Transverse colon (tissue), 4 donors: ENCODE measurements around the gene DPYSL5. TPM values are rescaled to one million over a fixed set of nuclear protein-coding genes. Genes with fewer than 3 reads are reported as not detected.

ENCODE experiments used
- DNase-seq: peaks from one replicate; pipeline ENCODE4 v3.0.0-alpha.2; 2019
- H3K27ac ChIP-seq, 4 donors: fragments of 200-600 bp; sonication (generic); 2 replicates each; pipeline ENCODE4 v1.5.1; 2016 to 2018; ENCODE audit warnings: inconsistent platforms in 4 of 4
- H3K27me3 ChIP-seq: fragments of 200-600 bp; sonication (generic); 2 replicates; pipeline ENCODE4 v1.5.1; 2017; ENCODE audit warnings: inconsistent platforms
- H3K36me3 ChIP-seq, 4 donors: fragments of 200-600 bp; sonication (generic); 2 replicates each; pipeline ENCODE4 v1.5.1; 2017 to 2019; ENCODE audit warnings: inconsistent platforms in 4 of 4
- H3K4me1 ChIP-seq, 4 donors: fragments of 200-600 bp; sonication (generic); 2 replicates each; pipeline ENCODE4 v1.5.1; 2017 to 2020; ENCODE audit warnings: inconsistent platforms in 4 of 4
- H3K4me3 ChIP-seq, 4 donors: fragments of 200-600 bp; sonication (generic); 1 replicate in 1 of 4; 2 replicates in 3 of 4; pipeline versions ENCODE4 v1.5.1 to v1.6.1; 2017 to 2019; ENCODE audit warnings: inconsistent platforms in 4 of 4
- H3K9me3 ChIP-seq, 2 donors: fragments of 200-600 bp; sonication (generic); 2 replicates each; pipeline ENCODE4 v1.5.1; 2017 to 2019; ENCODE audit warnings: inconsistent platforms in 2 of 2
- EP300 ChIP-seq: sonication (generic); formaldehyde crosslinking; IDR thresholded peaks from one replicate; pipeline ENCODE4 v1.6.1; 2017; ENCODE audit warnings: antibody characterized with exemption, low read depth
- POLR2A ChIP-seq: fragments of 450-650 bp; IDR thresholded peaks from one replicate; pipeline ENCODE4 v1.6.1; 2016; ENCODE audit warnings: antibody characterized with exemption, mild to moderate bottlenecking, moderate library complexity
- POLR2AphosphoS5 ChIP-seq, 3 donors: sonication (generic); formaldehyde crosslinking; IDR thresholded peaks; one replicate each; pipeline ENCODE4 v1.6.1; 2016; ENCODE audit warnings: antibody characterized with exemption in 3 of 3
- WGBS, 2 donors: methylation state at CpG; one replicate each; pipeline ENCODE4 v1.1.5; 2018; ENCODE audit warnings: low coverage in 1 of 2; 5-methylcytosine and 5-hydroxymethylcytosine counted together
- in situ Hi-C, 4 donors: fragments of 200-750 bp; cut with MboI; loops; one replicate each; pipeline versions ENCODE4 v1.15.0 to v1.15.1; 2017; ENCODE audit warnings: low sequenced_read_pairs in 3 of 4, low pct_ligation_motif_present in 1 of 4, low pct_unique_long_range_greater_than_20kb in 1 of 4
- intact Hi-C: fragments of 100-400 bp; cut with DNase I; formaldehyde crosslinking; loops from one replicate; pipeline ENCODE4 v1.15.1; 2023; ENCODE audit warnings: low total_unique reads
- total RNA-seq, 4 donors: library from RNA; depleted of rRNA; stranded (reverse); fragments of >200 nt; gene quantifications; one replicate each; pipeline ENCODE4 v1.1.0, GENCODE V29; 2016
- TF ChIP-seq, protein P1 (sequence below), 5 experiments: fragments of 200-600 bp in 3 of 5; fragments of 450-650 bp in 2 of 5; sonication (generic) in 3 of 5; IDR thresholded peaks; 1 replicate in 2 of 5; 2 replicates in 3 of 5; pipeline ENCODE4 v1.5.1; 2016 to 2017; ENCODE audit warnings: antibody characterized with exemption in 5 of 5, inconsistent platforms in 3 of 5, mild to moderate bottlenecking in 2 of 5, moderate library complexity in 1 of 5

The DPYSL5 gene
- total RNA-seq, 4 donors from 2014 or later, result 0.32 TPM; not detected in 3

GRCh38 chr2:26946841-26947784 is 99.2 kb downstream of the DPYSL5 start:
- no peak for TF ChIP-seq POLR2A
- no peak for TF ChIP-seq POLR2AphosphoS5 (IDR thresholded peaks at IDR 0.05)
- no peak for TF ChIP-seq EP300
- TF ChIP-seq, protein P1, sequence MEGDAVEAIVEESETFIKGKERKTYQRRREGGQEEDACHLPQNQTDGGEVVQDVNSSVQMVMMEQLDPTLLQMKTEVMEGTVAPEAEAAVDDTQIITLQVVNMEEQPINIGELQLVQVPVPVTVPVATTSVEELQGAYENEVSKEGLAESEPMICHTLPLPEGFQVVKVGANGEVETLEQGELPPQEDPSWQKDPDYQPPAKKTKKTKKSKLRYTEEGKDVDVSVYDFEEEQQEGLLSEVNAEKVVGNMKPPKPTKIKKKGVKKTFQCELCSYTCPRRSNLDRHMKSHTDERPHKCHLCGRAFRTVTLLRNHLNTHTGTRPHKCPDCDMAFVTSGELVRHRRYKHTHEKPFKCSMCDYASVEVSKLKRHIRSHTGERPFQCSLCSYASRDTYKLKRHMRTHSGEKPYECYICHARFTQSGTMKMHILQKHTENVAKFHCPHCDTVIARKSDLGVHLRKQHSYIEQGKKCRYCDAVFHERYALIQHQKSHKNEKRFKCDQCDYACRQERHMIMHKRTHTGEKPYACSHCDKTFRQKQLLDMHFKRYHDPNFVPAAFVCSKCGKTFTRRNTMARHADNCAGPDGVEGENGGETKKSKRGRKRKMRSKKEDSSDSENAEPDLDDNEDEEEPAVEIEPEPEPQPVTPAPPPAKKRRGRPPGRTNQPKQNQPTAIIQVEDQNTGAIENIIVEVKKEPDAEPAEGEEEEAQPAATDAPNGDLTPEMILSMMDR (IDR thresholded peaks at IDR 0.05), result no peak
- in situ Hi-C loops, result loop anchor here in 2 of 4 donors (10.0 kb wide), 1 partner anchor 102 kb away; the partner anchor contains the start of gene DPYSL5 (in 2 of the 2)
- peaks cover 28% of the 10 kb centered on the region for H3K27me3 ChIP-seq
- intact Hi-C loops, result no loop called here
- H3K27ac ChIP-seq, result no peak overlapping the region
- no peaks in the 10 kb centered on the region for H3K36me3 ChIP-seq
- peak; percentile 54 for DNase-seq
- H3K4me1 ChIP-seq, result peaks cover 0 to 8% (median 0%) of the 10 kb centered on the region in 4 donors
- WGBS, 2 donors, result 52% methylated on average over 34 of the region's 34 CpGs; no CpG with 5 or more reads in 1 of the 2 donors
- H3K9me3 ChIP-seq, result no peaks in the 10 kb centered on the region
- H3K4me3 ChIP-seq, result no peak overlapping the region

DNA sequence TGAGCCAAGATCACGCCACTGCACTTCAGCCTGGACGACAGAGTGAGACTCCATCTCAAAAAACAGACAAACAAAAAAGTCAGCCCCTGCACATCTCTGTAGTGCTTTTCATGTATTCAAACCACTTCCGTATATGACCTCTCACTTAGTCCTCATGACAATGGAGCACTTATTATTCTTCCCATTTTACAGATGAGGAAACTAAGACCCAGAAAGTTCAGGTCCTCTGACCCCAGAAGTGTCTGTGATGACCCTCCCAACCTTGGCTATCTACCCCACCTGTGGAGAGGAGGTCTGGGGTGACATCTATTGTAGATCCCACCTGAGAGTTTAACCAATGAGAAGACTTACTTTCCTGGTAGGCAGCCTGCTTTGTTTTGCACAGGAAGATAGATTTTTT is 100.9 kb downstream of the DPYSL5 start:
- TF ChIP-seq POLR2AphosphoS5 (IDR thresholded peaks at IDR 0.05) (no peak), EP300 (no peak), POLR2A (no peak)
- TF ChIP-seq, protein P1 (IDR thresholded peaks at IDR 0.05), result no peak
- DNase-seq, result no peak
- 83 to 93% methylated on average over 1 to 3 of the region's 3 CpGs for WGBS, 2 donors
- intact Hi-C loops, result no loop called here
- H3K27ac ChIP-seq, result no peak overlapping the region
- no peaks in the 10 kb centered on the region for H3K36me3 ChIP-seq
- in situ Hi-C loops, result loop anchor here in 2 of 4 donors (10.0 kb wide), 1 partner anchor 104 kb away; the partner anchor contains the start of gene DPYSL5 (in 2 of the 2)
- no peaks in the 10 kb centered on the region for H3K9me3 ChIP-seq
- peaks cover 20% of the 10 kb centered on the region for H3K27me3 ChIP-seq
- H3K4me1 ChIP-seq, result peaks cover 0 to 8% (median 0%) of the 10 kb centered on the region in 4 donors
- H3K4me3 ChIP-seq, result no peak overlapping the region

GRCh38 chr2:26950246-26950645 is 102.3 kb downstream of the DPYSL5 start:
- TF ChIP-seq POLR2AphosphoS5 (IDR thresholded peaks at IDR 0.05), result no peak
- TF ChIP-seq POLR2A, result no peak
- no peak for TF ChIP-seq EP300
- TF ChIP-seq, protein P1 (IDR thresholded peaks at IDR 0.05), result no peak
- intact Hi-C loops, result no loop called here
- no peaks in the 10 kb centered on the region for H3K36me3 ChIP-seq
- no peaks in the 10 kb centered on the region for H3K9me3 ChIP-seq
- DNase-seq, result no peak
- 83% methylated on average over 4 to 5 of the region's 5 CpGs for WGBS, 2 donors
- no peak overlapping the region for H3K4me3 ChIP-seq
- no peak overlapping the region for H3K27ac ChIP-seq
- peaks cover 25% of the 10 kb centered on the region for H3K27me3 ChIP-seq
- in situ Hi-C loops, result loop anchor here in 3 of 4 donors (25.0 kb wide), 2 partner anchors 137 to 337 kb away; partner anchors contain the start of genes DNAJC5G (in 3 of the 3), EMILIN1 (in 3 of the 3), KHK (in 3 of the 3) and TRIM54 (in 3 of the 3)
- H3K4me1 ChIP-seq, result peaks cover 0 to 8% (median 0%) of the 10 kb centered on the region in 4 donors

- 76 to 78% methylated on average over 3 of the region's 3 CpGs for WGBS, 2 donors
- Histone ChIP-seq H3K4me1 (peaks cover 0 to 8% (median 0%) of the 10 kb centered on the region in 4 donors), H3K4me3 (no peak overlapping the region), H3K36me3 (no peaks in the 10 kb centered on the region), H3K9me3 (no peaks in the 10 kb centered on the region), H3K27me3 (peaks cover 32% of the 10 kb centered on the region), H3K27ac (no peak overlapping the region)
- intact Hi-C loops, result no loop called here
- TF ChIP-seq POLR2AphosphoS5 (IDR thresholded peaks at IDR 0.05) (no peak), POLR2A (no peak), EP300 (no peak)
- in situ Hi-C loops, result loop anchor here in 3 of 4 donors (25.0 kb wide), 2 partner anchors 136 to 336 kb away; partner anchors contain the start of genes DNAJC5G (in 3 of the 3), EMILIN1 (in 3 of the 3), KHK (in 3 of the 3) and TRIM54 (in 3 of the 3)
- no peak for DNase-seq
These were observed 103.3 kb downstream of the DPYSL5 start for GRCh38 chr2:26951236-26951635.
